ENCODE measurements around the gene OSBPL6. TPM values are rescaled to one million over a fixed set of nuclear protein-coding genes. Genes with fewer than 3 reads are reported as not detected.

The OSBPL6 gene
- total RNA-seq, 1 donor from 2014 or later, result 14.0 TPM

DNA sequence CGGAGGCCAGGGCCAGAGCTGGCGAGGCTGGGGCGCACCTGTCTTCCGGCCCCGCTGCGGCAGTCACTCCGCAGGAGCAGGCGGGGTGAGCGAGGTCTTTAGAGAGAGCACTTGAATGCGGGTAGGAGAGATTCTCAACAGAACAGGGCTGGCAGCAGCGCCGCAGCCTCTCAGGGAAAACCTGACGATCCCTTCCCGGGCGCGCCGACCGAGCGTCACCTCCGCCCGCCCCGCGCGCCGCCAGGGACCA lies 256.1 kb downstream of the OSBPL6 start:
- H3K9ac ChIP-seq, result peak overlapping the region; percentile 83
- DNase-seq (ENCODE audit: low spot score), result no peak
- H3K79me2 ChIP-seq (ENCODE audit: low read depth), result peaks cover 47% of the 10 kb centered on the region
- peaks cover 27% of the 10 kb centered on the region for H3K4me1 Mint-ChIP-seq
- H3K9me3 ChIP-seq (ENCODE audit: low read depth), result no peaks in the 10 kb centered on the region
- H3K9me3 Mint-ChIP-seq, result no peaks in the 10 kb centered on the region
- peaks cover 27% of the 10 kb centered on the region for H4K20me1 ChIP-seq (ENCODE audit: low read depth)
- peak overlapping the region; percentile 96 for H3K4me2 ChIP-seq
- H3K27ac ChIP-seq, result peak overlapping the region; percentile 99
- TF ChIP-seq CTCF (IDR thresholded peaks at IDR 0.05), result no peak
- peak overlapping the region; percentile 89 for H3K4me3 Mint-ChIP-seq
- H3K4me1 ChIP-seq, result peaks cover 19% of the 10 kb centered on the region
- H3K27ac Mint-ChIP-seq, result no peak overlapping the region
- H3K27me3 Mint-ChIP-seq (ENCODE audit: insufficient read depth, low read depth), result no peaks in the 10 kb centered on the region
- no peaks in the 10 kb centered on the region for H3K27me3 ChIP-seq
- peaks cover 32% of the 10 kb centered on the region for H3F3A ChIP-seq (ENCODE audit: low read depth)
- H3K36me3 ChIP-seq, result peaks cover 15% of the 10 kb centered on the region
- H2AFZ ChIP-seq (replicated peaks), result peak overlapping the region; percentile 27
- H3K36me3 Mint-ChIP-seq, result peaks cover 14% of the 10 kb centered on the region
- H3K4me3 ChIP-seq, result peak overlapping the region; percentile 81

GRCh38 chr2:178450774-178451525 lies 256.6 kb downstream of the OSBPL6 start, which contains the start of the genes PJVK and PRKRA:
Gene PJVK (plus strand): TSS chr2:178451378. CDS start chr2:178453410, 2,032 bp downstream.
Gene PRKRA (minus strand): TSS chr2:178451175. CDS start chr2:178451030, 145 bp downstream.
- DNase-seq (ENCODE audit: low spot score), result peak; percentile 98
- Histone ChIP-seq H3F3A (ENCODE audit: low read depth) (peaks cover 32% of the 10 kb centered on the region), H3K36me3 (peaks cover 15% of the 10 kb centered on the region), H3K4me2 (peak within 1 kb of the TSS; percentile 96), H4K20me1 (ENCODE audit: low read depth) (peaks cover 27% of the 10 kb centered on the region), H3K4me1 (peaks cover 19% of the 10 kb centered on the region), H3K4me3 (peak within 1 kb of the TSS; percentile 81), H3K9ac (peak within 1 kb of the TSS; percentile 83), H3K79me2 (ENCODE audit: low read depth) (peaks cover 42% of the 10 kb centered on the region), H3K27me3 (no peaks in the 10 kb centered on the region), H3K27ac (peak within 1 kb of the TSS; percentile 99), H2AFZ (replicated peaks) (peak within 1 kb of the TSS; percentile 90), H3K9me3 (ENCODE audit: low read depth) (no peaks in the 10 kb centered on the region)
- H3K27ac Mint-ChIP-seq, result peak within 1 kb of the TSS; percentile 100
- no peaks in the 10 kb centered on the region for H3K9me3 Mint-ChIP-seq
- H3K4me3 Mint-ChIP-seq, result peak within 1 kb of the TSS; percentile 89
- no peak for TF ChIP-seq EZH2phosphoT487 (IDR thresholded peaks at IDR 0.05)
- TF ChIP-seq CTCF (IDR thresholded peaks at IDR 0.05), result no peak
- TF ChIP-seq EZH2 (IDR thresholded peaks at IDR 0.05), result no peak
- peaks cover 14% of the 10 kb centered on the region for H3K36me3 Mint-ChIP-seq
- H3K4me1 Mint-ChIP-seq, result peaks cover 27% of the 10 kb centered on the region
- H3K27me3 Mint-ChIP-seq (ENCODE audit: insufficient read depth, low read depth), result no peaks in the 10 kb centered on the region

DNA sequence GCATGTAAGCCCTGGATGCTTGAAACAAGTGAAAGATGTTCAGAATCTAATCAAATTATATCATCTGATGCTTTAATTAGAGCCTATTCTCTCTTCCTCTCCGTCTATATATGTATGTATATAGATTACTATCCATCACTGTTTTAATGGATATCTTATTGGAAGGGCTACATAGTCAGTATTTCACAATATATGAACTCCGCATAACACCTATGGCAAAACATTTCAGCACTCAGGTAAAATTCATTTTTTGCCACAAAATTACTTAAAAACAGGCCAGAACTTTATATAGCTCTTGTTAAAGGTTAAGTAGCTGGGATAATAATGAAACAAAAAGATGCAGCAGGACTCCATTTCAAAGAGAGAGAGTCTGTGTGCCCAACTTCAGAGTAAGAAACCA lies 258.0 kb downstream of the OSBPL6 start:
- Mint-ChIP-seq H3K4me3 (peak overlapping the region; percentile 22), H3K9me3 (no peaks in the 10 kb centered on the region), H3K27ac (no peak overlapping the region), H3K4me1 (peaks cover 27% of the 10 kb centered on the region), H3K36me3 (peaks cover 8% of the 10 kb centered on the region), H3K27me3 (ENCODE audit: insufficient read depth, low read depth) (no peaks in the 10 kb centered on the region)
- peaks cover 27% of the 10 kb centered on the region for H4K20me1 ChIP-seq (ENCODE audit: low read depth)
- no peak for DNase-seq (ENCODE audit: low spot score)
- H2AFZ ChIP-seq (replicated peaks), result no peak overlapping the region
- peaks cover 7% of the 10 kb centered on the region for H3K36me3 ChIP-seq
- peak overlapping the region; percentile 99 for H3K27ac ChIP-seq
- H3K79me2 ChIP-seq (ENCODE audit: low read depth), result peaks cover 32% of the 10 kb centered on the region
- no peak overlapping the region for H3K4me2 ChIP-seq
- H3F3A ChIP-seq (ENCODE audit: low read depth), result peaks cover 32% of the 10 kb centered on the region
- no peak overlapping the region for H3K4me3 ChIP-seq
- no peak overlapping the region for H3K9ac ChIP-seq
- no peaks in the 10 kb centered on the region for H3K27me3 ChIP-seq
- TF ChIP-seq EZH2 (IDR thresholded peaks at IDR 0.05), result no peak
- no peak for TF ChIP-seq EZH2phosphoT487 (IDR thresholded peaks at IDR 0.05)
- no peak for TF ChIP-seq CTCF (IDR thresholded peaks at IDR 0.05)
- H3K4me1 ChIP-seq, result peaks cover 19% of the 10 kb centered on the region
- H3K9me3 ChIP-seq (ENCODE audit: low read depth), result no peaks in the 10 kb centered on the region

Other genes starting within 250 kb of the OSBPL6 start
- gene PDE11A, start 121.7 kb upstream of the OSBPL6 start, total RNA-seq (ENCODE audit: low replicate concordance), result 0.13 and 0.62 TPM in 2 replicates
- 12.6 and 23.0 TPM in 2 replicates for gene RBM45, start 82.1 kb upstream of the OSBPL6 start, total RNA-seq (ENCODE audit: low replicate concordance)

All from neural progenitor cell (in vitro differentiated cells).